Measurements from ENCODE around the gene GKAP1. TPM values are rescaled to one million over a fixed set of nuclear protein-coding genes. Genes with fewer than 3 reads are reported as not detected.
"Not testable (repeated sequence)": the region's sequence is repeated elsewhere in the genome, so short reads cannot be mapped to it uniquely, and the experiment has no call there.

GKAP1 gene
- total RNA-seq: 26.4 TPM
- long read RNA-seq, transcript GKAP1-202 (12 exons, 1,511 nt): minor isoform, 5 of 18 reads
- long read RNA-seq, transcript GKAP1-203 (13 exons, 1,778 nt): major isoform, 7 of 18 reads
- long read RNA-seq, partial matches to known transcripts: 5 of 18 reads
- long read RNA-seq, other reads (novel, unspliced or antisense): 1 of 18 reads

GRCh38 chr9:83817356-83818278, at the start of gene GKAP1:
GKAP1 (minus strand) TSS chr9:83817769; CDS start chr9:83806517, 11,252 bp downstream.
- intact Hi-C loops (cut with DNase I): not testable (repeated sequence)
- peak; percentile 97 for ATAC-seq
- peak; percentile 91 for DNase-seq (ENCODE audit: missing footprints)

GRCh38 chr9:83849895-83850294, 32.3 kb upstream of the GKAP1 start:
- DNase-seq (ENCODE audit: missing footprints); ATAC-seq; intact Hi-C loops (cut with DNase I): not testable (repeated sequence)

GRCh38 chr9:83837070-83837643, 19.6 kb upstream of the GKAP1 start:
- intact Hi-C loops (cut with DNase I); ATAC-seq; DNase-seq (ENCODE audit: missing footprints): not testable (repeated sequence)

- peak; percentile 72 for ATAC-seq
- DNase-seq (ENCODE audit: missing footprints); intact Hi-C loops (cut with DNase I): not testable (repeated sequence)
Observed at GRCh38 chr9:83830426-83831071, 13.0 kb upstream of the GKAP1 start.

GRCh38 chr9:83824986-83825623, 7.5 kb upstream of the GKAP1 start:
- ATAC-seq; DNase-seq (ENCODE audit: missing footprints); intact Hi-C loops (cut with DNase I): not testable (repeated sequence)

- DNase-seq (ENCODE audit: missing footprints); intact Hi-C loops (cut with DNase I); ATAC-seq: not testable (repeated sequence)
Observed at GRCh38 chr9:83817011-83817355, 586 bp downstream of the GKAP1 start.

- intact Hi-C loops (cut with DNase I); DNase-seq (ENCODE audit: missing footprints); ATAC-seq: not testable (repeated sequence)
Observed at GRCh38 chr9:83815120-83815519, 2.4 kb downstream of the GKAP1 start.

- intact Hi-C loops (cut with DNase I); DNase-seq (ENCODE audit: missing footprints); ATAC-seq: not testable (repeated sequence)
Observed at GRCh38 chr9:83809213-83809612, 8.4 kb downstream of the GKAP1 start.

- intact Hi-C loops (cut with DNase I); DNase-seq (ENCODE audit: missing footprints); ATAC-seq: not testable (repeated sequence)
Observed at GRCh38 chr9:83804454-83804853, 13.1 kb downstream of the GKAP1 start.

GRCh38 chr9:83803941-83804340, 13.6 kb downstream of the GKAP1 start:
- intact Hi-C loops (cut with DNase I); DNase-seq (ENCODE audit: missing footprints); ATAC-seq: not testable (repeated sequence)

GRCh38 chr9:83800236-83801033, 17.1 kb downstream of the GKAP1 start:
- DNase-seq (ENCODE audit: missing footprints) (no peak), ATAC-seq (no peak)
- intact Hi-C loops (cut with DNase I): no loop called here

GRCh38 chr9:83794051-83794450, 23.5 kb downstream of the GKAP1 start:
- intact Hi-C loops (cut with DNase I): no loop called here
- ATAC-seq (no peak), DNase-seq (ENCODE audit: missing footprints) (no peak)

GRCh38 chr9:83792746-83793145, 24.8 kb downstream of the GKAP1 start:
- DNase-seq (ENCODE audit: missing footprints) (no peak), ATAC-seq (no peak)
- intact Hi-C loops (cut with DNase I): no loop called here

- DNase-seq (ENCODE audit: missing footprints): no peak
- intact Hi-C loops (cut with DNase I): no loop called here
- ATAC-seq: no peak
Observed at GRCh38 chr9:83778164-83778563, 39.4 kb downstream of the GKAP1 start.

- DNase-seq (ENCODE audit: missing footprints) (no peak), ATAC-seq (no peak)
- intact Hi-C loops (cut with DNase I): no loop called here
Observed at GRCh38 chr9:83775932-83776331, 41.6 kb downstream of the GKAP1 start.

- DNase-seq (ENCODE audit: missing footprints): no peak
- intact Hi-C loops (cut with DNase I): no loop called here
- no peak for ATAC-seq
Observed at GRCh38 chr9:83772860-83773259, 44.7 kb downstream of the GKAP1 start.

GRCh38 chr9:83765376-83765775, 52.2 kb downstream of the GKAP1 start:
- ATAC-seq: no peak
- intact Hi-C loops (cut with DNase I): no loop called here
- DNase-seq (ENCODE audit: missing footprints): no peak

Measured in Right ventricle myocardium inferior (tissue), 1 donor.